Measurements from ENCODE around the gene ACBD6. TPM values are rescaled to one million over a fixed set of nuclear protein-coding genes. Genes with fewer than 3 reads are reported as not detected.
"Not testable (repeated sequence)": the region's sequence is repeated elsewhere in the genome, so short reads cannot be mapped to it uniquely, and the experiment has no call there.

The ACBD6 gene
- total and polyA plus RNA-seq, 10 of the 15 experiments (the other 5 are each of a cell fraction or from before 2014, with no cell fraction given) = 15.0 to 67.3 (median 55.0) TPM

DNA sequence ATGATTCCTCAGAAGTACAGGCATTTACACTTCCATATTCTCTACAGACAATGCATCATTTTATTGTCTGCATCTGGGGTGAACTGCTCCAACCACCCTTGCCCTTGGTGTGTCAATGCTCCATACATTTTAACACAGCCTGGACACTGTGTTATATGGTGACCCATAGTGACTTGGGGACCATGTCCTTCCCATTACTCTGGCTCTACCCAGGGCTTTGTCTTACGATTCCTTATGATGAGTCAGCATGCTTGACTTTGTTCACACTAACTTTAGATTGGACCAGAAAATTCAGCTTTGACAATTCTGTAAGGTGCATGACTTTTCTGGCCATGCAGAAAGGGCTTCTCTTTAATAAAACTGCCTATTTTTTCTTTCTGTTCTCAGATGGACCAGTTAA is 49.6 kb upstream of the ACBD6 start:
- Histone ChIP-seq H2AFZ (ENCODE audit: control insufficient read depth, low read depth, low read length) (no peak overlapping the region), H3K36me3 (ENCODE audit: control insufficient read depth in 2 of 2, insufficient read depth in 2 of 2, low read length in 1 of 2) (no peaks in the 10 kb centered on the region), H4K20me1 (ENCODE audit: control insufficient read depth, insufficient read depth) (no peaks in the 10 kb centered on the region), H3K9ac (ENCODE audit: control insufficient read depth, insufficient read depth, low read length) (no peak overlapping the region), H3K9me3 (replicated peaks; ENCODE audit: control insufficient read depth, insufficient read depth, low read length) (no peaks in the 10 kb centered on the region), H3K4me2 (ENCODE audit: control insufficient read depth, insufficient read depth) (no peak overlapping the region), H3K27ac (ENCODE audit: control insufficient read depth, insufficient read depth) (no peak overlapping the region), H3K4me3 (no peak overlapping the region), H3K27me3 (replicated peaks in 1 of 2; ENCODE audit: control insufficient read depth in 2 of 2, insufficient read depth in 2 of 2, low read length in 1 of 2) (no peaks in the 10 kb centered on the region), H3K4me1 (ENCODE audit: control insufficient read depth, insufficient read depth, low read length) (no peaks in the 10 kb centered on the region), H3K79me2 (ENCODE audit: control insufficient read depth, insufficient read depth, low read length) (no peaks in the 10 kb centered on the region)
- in situ Hi-C loops (cut with MboI) = no loop called here
- RAD21 ChIA-PET (ENCODE audit: unreplicated experiment) = no interaction called here
- FAIRE-seq (no peak), DNase-seq (ENCODE audit: low read depth, low spot score) (no peak), ATAC-seq (no peak)
- WGBS (ENCODE audit: insufficient coverage, insufficient replicate concordance, low lambda C conversion rate, missing lambda C conversion rate) = 41% methylated on average over 1 of the region's 1 CpG
- POLR2A ChIA-PET = no interaction called here
- CTCF ChIA-PET = interaction anchor here (0.8 kb wide), 1 partner anchor 67 kb away, joined by 3 read pairs; no protein-coding TSS in a partner anchor
- no TSS peak for BruUV-seq (replicated peaks)
- intact Hi-C loops (cut with micrococcal nuclease; ENCODE audit: unreplicated experiment) = no loop called here
- SMC1A ChIA-PET (ENCODE audit: uncharacterized antibody, unreplicated experiment) = interaction anchor here (1.8 to 2.1 kb wide), 2 partner anchors 14 to 310 kb away, joined by 5 to 6 read pairs; no protein-coding TSS in a partner anchor
- TF ChIP-seq SPI1 (IDR thresholded peaks at IDR 0.05; ENCODE audit: borderline replicate concordance, insufficient read depth, low read depth, low read length) = no peak
- TF ChIP-seq, protein P1, sequence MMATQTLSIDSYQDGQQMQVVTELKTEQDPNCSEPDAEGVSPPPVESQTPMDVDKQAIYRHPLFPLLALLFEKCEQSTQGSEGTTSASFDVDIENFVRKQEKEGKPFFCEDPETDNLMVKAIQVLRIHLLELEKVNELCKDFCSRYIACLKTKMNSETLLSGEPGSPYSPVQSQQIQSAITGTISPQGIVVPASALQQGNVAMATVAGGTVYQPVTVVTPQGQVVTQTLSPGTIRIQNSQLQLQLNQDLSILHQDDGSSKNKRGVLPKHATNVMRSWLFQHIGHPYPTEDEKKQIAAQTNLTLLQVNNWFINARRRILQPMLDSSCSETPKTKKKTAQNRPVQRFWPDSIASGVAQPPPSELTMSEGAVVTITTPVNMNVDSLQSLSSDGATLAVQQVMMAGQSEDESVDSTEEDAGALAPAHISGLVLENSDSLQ (IDR thresholded peaks at IDR 0.05) = no peak

DNA sequence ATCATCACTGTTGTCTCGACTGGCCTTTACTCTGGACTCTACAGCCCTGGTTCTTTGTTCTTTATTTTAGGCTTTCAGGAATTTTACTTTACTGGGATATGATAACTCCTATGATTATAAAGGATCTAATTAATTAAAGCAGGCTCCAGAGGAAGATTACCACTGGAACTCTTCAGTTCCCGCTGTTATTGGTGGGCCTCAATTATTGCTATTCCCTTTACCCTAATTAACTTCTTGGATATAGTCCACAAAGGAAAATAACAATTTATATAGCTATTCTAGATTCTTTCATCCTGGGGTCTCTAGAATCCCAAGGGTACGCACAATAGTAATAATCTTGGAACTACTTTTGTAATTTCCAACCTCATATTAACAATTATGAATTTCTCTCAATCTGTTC is 47.9 kb upstream of the ACBD6 start:
- ATAC-seq (no peak), FAIRE-seq (no peak), DNase-seq (ENCODE audit: low read depth, low spot score) (no peak)
- no peaks in the 10 kb centered on the region for H3K4me1 ChIP-seq (ENCODE audit: control insufficient read depth, insufficient read depth, low read length)
- no peaks in the 10 kb centered on the region for H3K27me3 ChIP-seq (replicated peaks in 1 of 2; ENCODE audit: control insufficient read depth in 2 of 2, insufficient read depth in 2 of 2, low read length in 1 of 2)
- TF ChIP-seq NR2C2 (IDR thresholded peaks at IDR 0.05; ENCODE audit: borderline replicate concordance, control insufficient read depth, insufficient read length, low read depth) = no peak
- TF ChIP-seq SUPT20H (IDR thresholded peaks at IDR 0.05; ENCODE audit: borderline replicate concordance, control insufficient read depth, low read depth, low read length) = no peak
- H3K36me3 ChIP-seq (ENCODE audit: control insufficient read depth in 2 of 2, insufficient read depth in 2 of 2, low read length in 1 of 2) = no peaks in the 10 kb centered on the region
- ChIA-PET SMC1A (ENCODE audit: uncharacterized antibody, unreplicated experiment) (interaction anchor here (0.6 to 1.3 kb wide), 4 partner anchors 18 to 312 kb away, joined by 3 to 6 read pairs (median 3); no protein-coding TSS in a partner anchor), CTCF (interaction anchor here (0.6 kb wide), 1 partner anchor 429 kb away, joined by 4 read pairs; no protein-coding TSS in a partner anchor), RAD21 (ENCODE audit: unreplicated experiment) (no interaction called here), POLR2A (interaction anchor here (0.6 to 0.7 kb wide), 4 partner anchors 11 to 1016 kb away, joined by 3 to 6 read pairs (median 3); no protein-coding TSS in a partner anchor)
- no peak overlapping the region for H3K4me3 ChIP-seq
- no peaks in the 10 kb centered on the region for H3K9me3 ChIP-seq (replicated peaks; ENCODE audit: control insufficient read depth, insufficient read depth, low read length)
- no TSS peak for BruUV-seq (replicated peaks)
- H3K9ac ChIP-seq (ENCODE audit: control insufficient read depth, insufficient read depth, low read length) = no peak overlapping the region
- WGBS (ENCODE audit: insufficient coverage, insufficient replicate concordance, low lambda C conversion rate, missing lambda C conversion rate) = 63% methylated on average over 3 of the region's 3 CpGs
- no peak overlapping the region for H3K27ac ChIP-seq (ENCODE audit: control insufficient read depth, insufficient read depth)
- no peaks in the 10 kb centered on the region for H4K20me1 ChIP-seq (ENCODE audit: control insufficient read depth, insufficient read depth)
- H3K79me2 ChIP-seq (ENCODE audit: control insufficient read depth, insufficient read depth, low read length) = no peaks in the 10 kb centered on the region
- in situ Hi-C loops (cut with MboI) = no loop called here
- H3K4me2 ChIP-seq (ENCODE audit: control insufficient read depth, insufficient read depth) = no peak overlapping the region
- intact Hi-C loops (cut with micrococcal nuclease; ENCODE audit: unreplicated experiment) = no loop called here
- H2AFZ ChIP-seq (ENCODE audit: control insufficient read depth, low read depth, low read length) = no peak overlapping the region

DNA sequence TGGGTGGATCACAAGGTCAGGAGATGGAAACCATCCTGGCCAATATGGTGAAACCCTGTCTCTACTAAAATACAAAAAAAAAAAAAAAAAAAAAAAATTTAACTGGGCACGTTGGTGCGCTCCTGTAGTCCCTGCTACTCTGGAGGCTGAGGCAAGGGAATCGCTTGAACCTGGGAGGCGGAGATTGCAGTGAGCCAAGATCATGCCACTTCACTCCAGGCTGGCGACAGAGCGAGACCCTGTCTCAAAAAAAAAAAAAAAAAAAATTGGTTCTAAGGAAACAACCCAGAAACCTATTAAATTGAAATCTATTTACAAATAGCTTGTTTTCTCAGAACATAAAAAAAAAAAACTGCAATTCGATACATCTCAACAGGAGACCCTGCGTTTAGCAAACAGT is 47.4 kb upstream of the ACBD6 start:
- FAIRE-seq; ATAC-seq; RAD21 ChIA-PET (ENCODE audit: unreplicated experiment); H3K27ac ChIP-seq (ENCODE audit: control insufficient read depth, insufficient read depth); H3K9me3 ChIP-seq (replicated peaks; ENCODE audit: control insufficient read depth, insufficient read depth, low read length); H3K4me2 ChIP-seq (ENCODE audit: control insufficient read depth, insufficient read depth); H3K4me1 ChIP-seq (ENCODE audit: control insufficient read depth, insufficient read depth, low read length); H3K79me2 ChIP-seq (ENCODE audit: control insufficient read depth, insufficient read depth, low read length); intact Hi-C loops (cut with micrococcal nuclease; ENCODE audit: unreplicated experiment); BruUV-seq (replicated peaks); H3K27me3 ChIP-seq (replicated peaks in 1 of 2; ENCODE audit: control insufficient read depth in 2 of 2, insufficient read depth in 2 of 2, low read length in 1 of 2); H3K36me3 ChIP-seq (ENCODE audit: control insufficient read depth in 2 of 2, insufficient read depth in 2 of 2, low read length in 1 of 2); DNase-seq (ENCODE audit: low read depth, low spot score); H2AFZ ChIP-seq (ENCODE audit: control insufficient read depth, low read depth, low read length); in situ Hi-C loops (cut with MboI); H3K9ac ChIP-seq (ENCODE audit: control insufficient read depth, insufficient read depth, low read length); H4K20me1 ChIP-seq (ENCODE audit: control insufficient read depth, insufficient read depth); H3K4me3 ChIP-seq: not testable (repeated sequence)
- ChIA-PET POLR2A (interaction anchor here (0.6 to 0.7 kb wide), 3 partner anchors 10 to 304 kb away, joined by 3 to 6 read pairs (median 3); no protein-coding TSS in a partner anchor), CTCF (interaction anchor here (0.6 kb wide), 1 partner anchor 429 kb away, joined by 4 read pairs; no protein-coding TSS in a partner anchor), SMC1A (ENCODE audit: uncharacterized antibody, unreplicated experiment) (interaction anchor here (0.6 to 1.3 kb wide), 2 partner anchors 306 to 313 kb away, joined by 3 to 6 read pairs; no protein-coding TSS in a partner anchor)
- WGBS (ENCODE audit: insufficient coverage, insufficient replicate concordance, low lambda C conversion rate, missing lambda C conversion rate) = 57% methylated on average over 6 of the region's 8 CpGs

All from GM12878 (cell line).